GM12874 (cell line): ENCODE measurements around the gene SPINK1.

Experiments
- TF ChIP-seq, protein P1 (sequence below): IDR thresholded peaks from 2 replicates; pipeline ENCODE4 v1.5.1; 2011; ENCODE audit warnings: low read depth, mild to moderate bottlenecking, control low read depth, low read length, moderate library complexity; ENCODE audit not compliant: insufficient read depth

Gene SPINK1

DNA sequence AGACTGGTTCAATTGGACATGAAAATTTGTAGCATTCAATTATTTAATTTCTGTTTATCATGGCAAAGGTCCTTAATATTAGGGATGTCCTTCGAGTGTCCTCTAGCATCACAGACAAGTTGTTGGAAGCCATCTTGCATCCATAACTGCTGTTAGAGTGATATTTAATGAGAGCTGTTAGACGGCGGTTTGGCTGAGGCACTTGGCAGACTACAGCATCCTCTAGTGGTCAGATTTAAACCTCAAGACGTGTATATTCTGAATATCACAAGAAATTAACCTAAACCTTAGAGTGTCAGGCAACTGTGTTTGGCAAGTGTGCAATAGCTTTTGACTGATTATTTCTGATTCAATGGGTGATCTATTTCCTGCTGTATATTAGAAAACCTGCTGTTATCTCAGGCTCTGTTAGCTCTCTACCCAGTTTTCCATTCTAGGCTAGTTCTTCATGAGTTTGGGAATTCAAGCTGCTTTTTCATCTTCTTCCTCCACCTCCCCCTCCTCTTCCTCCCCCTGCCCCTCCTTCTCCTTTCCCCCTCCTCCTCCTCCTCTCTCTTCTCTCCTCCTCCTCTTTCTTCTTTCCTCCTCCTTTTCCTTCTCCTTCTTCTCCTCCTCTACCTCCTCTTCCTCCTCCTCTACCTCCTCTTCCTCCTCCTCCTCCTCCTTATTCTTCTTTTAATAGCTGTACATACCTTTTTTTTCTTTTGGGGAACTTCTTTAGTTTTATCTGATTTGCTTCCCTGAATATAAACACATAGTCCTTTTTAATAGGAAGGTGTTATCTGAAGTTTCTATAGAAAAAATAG, 8.6 kb downstream of the SPINK1 start:
- TF ChIP-seq, protein P1, sequence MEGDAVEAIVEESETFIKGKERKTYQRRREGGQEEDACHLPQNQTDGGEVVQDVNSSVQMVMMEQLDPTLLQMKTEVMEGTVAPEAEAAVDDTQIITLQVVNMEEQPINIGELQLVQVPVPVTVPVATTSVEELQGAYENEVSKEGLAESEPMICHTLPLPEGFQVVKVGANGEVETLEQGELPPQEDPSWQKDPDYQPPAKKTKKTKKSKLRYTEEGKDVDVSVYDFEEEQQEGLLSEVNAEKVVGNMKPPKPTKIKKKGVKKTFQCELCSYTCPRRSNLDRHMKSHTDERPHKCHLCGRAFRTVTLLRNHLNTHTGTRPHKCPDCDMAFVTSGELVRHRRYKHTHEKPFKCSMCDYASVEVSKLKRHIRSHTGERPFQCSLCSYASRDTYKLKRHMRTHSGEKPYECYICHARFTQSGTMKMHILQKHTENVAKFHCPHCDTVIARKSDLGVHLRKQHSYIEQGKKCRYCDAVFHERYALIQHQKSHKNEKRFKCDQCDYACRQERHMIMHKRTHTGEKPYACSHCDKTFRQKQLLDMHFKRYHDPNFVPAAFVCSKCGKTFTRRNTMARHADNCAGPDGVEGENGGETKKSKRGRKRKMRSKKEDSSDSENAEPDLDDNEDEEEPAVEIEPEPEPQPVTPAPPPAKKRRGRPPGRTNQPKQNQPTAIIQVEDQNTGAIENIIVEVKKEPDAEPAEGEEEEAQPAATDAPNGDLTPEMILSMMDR, result peak; percentile 88

DNA sequence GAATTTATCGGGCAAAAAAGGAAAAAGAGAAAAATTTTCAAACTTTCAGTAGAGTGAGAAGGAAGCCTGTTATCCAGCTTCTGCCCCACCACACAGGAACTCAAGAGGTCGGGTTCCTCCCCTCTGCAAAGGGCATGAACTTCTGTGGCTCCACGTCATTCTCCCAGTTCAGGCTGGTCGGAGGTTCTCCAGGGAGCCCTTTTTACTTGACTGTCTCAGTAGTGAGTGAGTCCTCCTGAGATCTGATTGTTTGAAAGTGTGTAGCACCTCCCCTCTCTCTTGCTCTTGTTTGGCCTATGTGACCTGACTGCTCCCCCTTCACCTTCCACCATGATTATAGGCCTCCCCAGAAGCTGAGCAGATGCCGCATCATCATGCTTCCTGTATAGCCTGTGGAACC, 9.7 kb downstream of the SPINK1 start:
- TF ChIP-seq, protein P1, result no peak

GRCh38 chr5:147819261-147819770, 12.2 kb downstream of the SPINK1 start:
- TF ChIP-seq, protein P1, result no peak

GRCh38 chr5:147818290-147818689, 13.2 kb downstream of the SPINK1 start:
- TF ChIP-seq, protein P1, result no peak

- TF ChIP-seq, protein P1, result no peak
These were observed 17.8 kb downstream of the SPINK1 start for GRCh38 chr5:147813696-147814095.

GRCh38 chr5:147809830-147810666, 21.4 kb downstream of the SPINK1 start:
- TF ChIP-seq, protein P1, result no peak

GRCh38 chr5:147805030-147805454, 26.4 kb downstream of the SPINK1 start:
- TF ChIP-seq, protein P1, result no peak
